ENCODE data around the gene GSTCD. TPM values are rescaled to one million over a fixed set of nuclear protein-coding genes. Genes with fewer than 3 reads are reported as not detected.

The GSTCD gene
- total RNA-seq, 2 donors from 2014 or later, result 3.9 to 5.9 TPM

DNA sequence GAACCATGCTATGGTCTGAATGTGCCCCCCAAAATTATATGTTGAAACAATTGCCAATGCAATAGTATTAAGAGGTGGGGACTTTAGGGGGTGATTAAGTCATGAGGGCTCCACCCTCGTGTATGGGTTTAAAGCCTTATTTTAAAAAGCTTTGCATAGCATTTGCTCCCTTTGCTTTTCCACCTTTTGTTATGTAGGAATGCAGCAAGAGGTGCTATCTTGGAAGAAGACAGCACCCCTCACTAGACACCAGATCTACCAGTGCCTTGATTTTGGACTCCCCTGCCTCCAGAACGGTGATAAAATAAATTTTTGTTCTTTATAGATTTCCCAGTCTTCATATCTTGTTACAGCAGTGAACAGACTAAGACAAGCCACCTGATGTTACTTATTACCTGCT lies 163.4 kb downstream of the GSTCD start:
- H3K36me3 ChIP-seq (replicated peaks in 1 of 2; ENCODE audit: insufficient read depth in 1 of 2, low read depth in 2 of 2), result no peaks in the 10 kb centered on the region
- H3K27ac ChIP-seq, result no peak overlapping the region
- DNase-seq (no peak), ATAC-seq (no peak)
- H3K9me3 ChIP-seq, result no peaks in the 10 kb centered on the region
- 75 to 81% methylated on average over 2 of the region's 2 CpGs for WGBS, 2 donors
- no peaks in the 10 kb centered on the region for H3K27me3 ChIP-seq
- intact Hi-C loops (cut with DNase I), result no loop called here
- no peak for TF ChIP-seq POLR2A (IDR thresholded peaks at IDR 0.05)
- TF ChIP-seq, protein P1, sequence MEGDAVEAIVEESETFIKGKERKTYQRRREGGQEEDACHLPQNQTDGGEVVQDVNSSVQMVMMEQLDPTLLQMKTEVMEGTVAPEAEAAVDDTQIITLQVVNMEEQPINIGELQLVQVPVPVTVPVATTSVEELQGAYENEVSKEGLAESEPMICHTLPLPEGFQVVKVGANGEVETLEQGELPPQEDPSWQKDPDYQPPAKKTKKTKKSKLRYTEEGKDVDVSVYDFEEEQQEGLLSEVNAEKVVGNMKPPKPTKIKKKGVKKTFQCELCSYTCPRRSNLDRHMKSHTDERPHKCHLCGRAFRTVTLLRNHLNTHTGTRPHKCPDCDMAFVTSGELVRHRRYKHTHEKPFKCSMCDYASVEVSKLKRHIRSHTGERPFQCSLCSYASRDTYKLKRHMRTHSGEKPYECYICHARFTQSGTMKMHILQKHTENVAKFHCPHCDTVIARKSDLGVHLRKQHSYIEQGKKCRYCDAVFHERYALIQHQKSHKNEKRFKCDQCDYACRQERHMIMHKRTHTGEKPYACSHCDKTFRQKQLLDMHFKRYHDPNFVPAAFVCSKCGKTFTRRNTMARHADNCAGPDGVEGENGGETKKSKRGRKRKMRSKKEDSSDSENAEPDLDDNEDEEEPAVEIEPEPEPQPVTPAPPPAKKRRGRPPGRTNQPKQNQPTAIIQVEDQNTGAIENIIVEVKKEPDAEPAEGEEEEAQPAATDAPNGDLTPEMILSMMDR (IDR thresholded peaks at IDR 0.05), result no peak
- H3K4me1 ChIP-seq, result peaks cover 19% of the 10 kb centered on the region
- no peak overlapping the region for H3K4me3 ChIP-seq

DNA sequence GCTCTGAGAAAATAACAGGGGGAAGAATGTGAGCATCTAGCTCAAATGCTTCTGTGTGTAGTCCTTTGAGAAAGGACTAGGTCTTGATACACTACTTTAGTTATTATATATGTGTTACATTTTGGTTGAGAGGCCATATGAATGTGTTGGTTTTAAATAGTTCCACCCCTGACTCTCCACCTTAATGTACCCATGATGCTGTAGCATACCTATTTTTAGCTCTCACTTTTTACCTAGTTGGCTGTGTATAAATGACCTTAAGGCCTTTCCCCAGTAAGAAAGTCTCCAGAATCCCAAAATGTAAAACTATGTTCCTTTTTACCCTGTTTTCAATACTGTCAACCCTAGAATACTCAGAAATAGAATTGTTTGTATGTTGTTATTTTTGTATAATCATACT lies 166.6 kb downstream of the GSTCD start:
- H3K36me3 ChIP-seq (replicated peaks in 1 of 2; ENCODE audit: insufficient read depth in 1 of 2, low read depth in 2 of 2), result no peaks in the 10 kb centered on the region
- H3K4me1 ChIP-seq, result peaks cover 25% of the 10 kb centered on the region
- no peaks in the 10 kb centered on the region for H3K9me3 ChIP-seq
- DNase-seq (no peak), ATAC-seq (no peak)
- peak overlapping the region in 1 of 4 donors; percentile 9 for H3K27ac ChIP-seq
- no peaks in the 10 kb centered on the region for H3K27me3 ChIP-seq
- TF ChIP-seq POLR2A (IDR thresholded peaks at IDR 0.05), result no peak
- TF ChIP-seq, protein P1 (IDR thresholded peaks at IDR 0.05), result no peak
- intact Hi-C loops (cut with DNase I), result no loop called here
- no peak overlapping the region for H3K4me3 ChIP-seq

- 19 to 31% methylated on average over 2 of the region's 2 CpGs for WGBS, 2 donors
- ATAC-seq (no peak), DNase-seq (no peak)
- Histone ChIP-seq H3K27ac (no peak overlapping the region), H3K9me3 (no peaks in the 10 kb centered on the region), H3K4me3 (no peak overlapping the region), H3K36me3 (replicated peaks in 1 of 2; ENCODE audit: insufficient read depth in 1 of 2, low read depth in 2 of 2) (no peaks in the 10 kb centered on the region), H3K27me3 (no peaks in the 10 kb centered on the region), H3K4me1 (peaks cover 23% of the 10 kb centered on the region)
- intact Hi-C loops (cut with DNase I), result no loop called here
- TF ChIP-seq, protein P1 (IDR thresholded peaks at IDR 0.05), result no peak
- no peak for TF ChIP-seq POLR2A (IDR thresholded peaks at IDR 0.05)
Measured at GRCh38 chr4:105878668-105879067, 170.1 kb downstream of the GSTCD start.

- DNase-seq (no peak), ATAC-seq (no peak)
- no peaks in the 10 kb centered on the region for H3K36me3 ChIP-seq (replicated peaks in 1 of 2; ENCODE audit: insufficient read depth in 1 of 2, low read depth in 2 of 2)
- no peaks in the 10 kb centered on the region for H3K4me1 ChIP-seq
- H3K4me3 ChIP-seq, result no peak overlapping the region
- 88 to 94% methylated on average over 2 of the region's 2 CpGs for WGBS, 2 donors
- H3K27me3 ChIP-seq, result no peaks in the 10 kb centered on the region
- H3K9me3 ChIP-seq, result no peaks in the 10 kb centered on the region
- no peak for TF ChIP-seq POLR2A (IDR thresholded peaks at IDR 0.05)
- TF ChIP-seq, protein P1 (IDR thresholded peaks at IDR 0.05), result no peak
- no peak overlapping the region for H3K27ac ChIP-seq
- intact Hi-C loops (cut with DNase I), result no loop called here
Measured at GRCh38 chr4:105887508-105887907, 178.9 kb downstream of the GSTCD start.

Measured in body of pancreas (tissue), 4 donors.